ENCODE data around the gene HRH3.

DNA sequence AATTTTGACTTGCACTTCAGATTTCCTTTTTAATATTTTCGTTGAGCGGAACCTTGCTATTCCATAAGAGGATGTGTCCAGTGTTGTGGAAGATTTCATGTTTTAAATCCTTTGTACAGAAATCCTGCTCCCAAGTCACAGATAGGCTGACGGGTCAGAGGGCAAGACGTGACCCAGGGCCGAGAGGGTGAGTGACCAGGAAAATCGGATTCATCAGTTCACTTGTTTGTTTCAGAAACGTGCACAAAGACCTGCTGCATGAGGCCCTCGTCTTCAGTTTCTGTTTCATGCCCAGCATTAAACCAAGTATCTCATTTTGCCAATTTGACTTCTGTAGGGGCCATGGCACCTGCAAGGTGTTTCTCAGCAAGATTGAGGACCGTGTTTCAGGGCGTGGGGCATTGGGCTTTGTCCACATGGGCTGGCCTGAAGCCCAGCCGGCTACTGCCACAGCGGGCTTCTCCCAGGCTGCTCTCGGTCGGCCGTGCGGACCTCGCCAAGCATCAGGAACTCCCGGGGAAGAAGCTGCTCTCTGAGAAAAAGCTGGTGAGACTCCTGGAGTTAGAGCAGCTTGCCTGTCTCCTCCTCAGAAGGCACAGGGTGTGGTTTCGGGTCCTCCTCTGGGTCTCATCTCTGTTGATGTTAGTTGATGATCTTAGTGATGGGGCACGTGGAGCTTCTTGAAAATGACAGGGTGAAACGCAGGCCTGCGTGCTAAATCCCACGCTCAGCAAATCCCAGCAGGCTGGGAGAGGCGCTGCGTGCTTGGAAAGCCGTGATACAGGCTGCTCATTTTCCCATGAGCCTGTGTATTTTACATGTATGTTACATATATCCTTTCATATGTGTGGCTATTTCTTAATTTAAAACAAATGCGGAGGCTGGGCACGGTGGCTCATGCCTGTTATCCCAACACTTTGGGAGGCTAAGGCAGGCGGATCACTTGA is 26.7 kb downstream of the HRH3 start:
- TF ChIP-seq POLR2AphosphoS5 (IDR thresholded peaks at IDR 0.05; ENCODE audit: low read depth, low read length), result no peak
- no peak for TF ChIP-seq TAF1 (IDR thresholded peaks at IDR 0.05; ENCODE audit: borderline replicate concordance, low read depth, low read length)

All from GM12892 (cell line).